ENCODE measurements around the gene TCERG1L.

DNA sequence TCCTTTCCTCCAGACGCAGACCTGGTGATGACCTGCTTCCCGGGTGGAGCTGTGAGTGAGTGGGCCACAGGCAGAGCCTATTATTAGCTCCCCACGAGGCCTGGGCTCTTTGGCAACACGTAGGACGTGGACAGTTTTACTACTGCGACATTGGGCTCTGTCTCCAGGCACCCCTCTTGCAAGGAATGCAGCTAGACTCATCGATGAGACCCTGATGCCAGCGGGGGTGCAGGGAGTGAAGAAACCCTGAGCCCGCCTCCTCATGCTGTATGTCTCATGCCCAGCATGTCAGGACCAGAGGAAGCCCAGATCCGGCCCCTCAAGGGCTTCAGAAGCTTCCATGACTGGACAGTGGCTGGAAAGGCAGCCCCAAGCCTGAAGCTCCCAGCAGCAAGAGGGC lies 161.9 kb downstream of the TCERG1L start:
- TF ChIP-seq, protein P1, sequence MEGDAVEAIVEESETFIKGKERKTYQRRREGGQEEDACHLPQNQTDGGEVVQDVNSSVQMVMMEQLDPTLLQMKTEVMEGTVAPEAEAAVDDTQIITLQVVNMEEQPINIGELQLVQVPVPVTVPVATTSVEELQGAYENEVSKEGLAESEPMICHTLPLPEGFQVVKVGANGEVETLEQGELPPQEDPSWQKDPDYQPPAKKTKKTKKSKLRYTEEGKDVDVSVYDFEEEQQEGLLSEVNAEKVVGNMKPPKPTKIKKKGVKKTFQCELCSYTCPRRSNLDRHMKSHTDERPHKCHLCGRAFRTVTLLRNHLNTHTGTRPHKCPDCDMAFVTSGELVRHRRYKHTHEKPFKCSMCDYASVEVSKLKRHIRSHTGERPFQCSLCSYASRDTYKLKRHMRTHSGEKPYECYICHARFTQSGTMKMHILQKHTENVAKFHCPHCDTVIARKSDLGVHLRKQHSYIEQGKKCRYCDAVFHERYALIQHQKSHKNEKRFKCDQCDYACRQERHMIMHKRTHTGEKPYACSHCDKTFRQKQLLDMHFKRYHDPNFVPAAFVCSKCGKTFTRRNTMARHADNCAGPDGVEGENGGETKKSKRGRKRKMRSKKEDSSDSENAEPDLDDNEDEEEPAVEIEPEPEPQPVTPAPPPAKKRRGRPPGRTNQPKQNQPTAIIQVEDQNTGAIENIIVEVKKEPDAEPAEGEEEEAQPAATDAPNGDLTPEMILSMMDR (IDR thresholded peaks at IDR 0.05) = no peak
- TF ChIP-seq POLR2A (IDR thresholded peaks at IDR 0.05) = no peak
